Skeletal muscle tissue (tissue), 4 donors: Measurements from ENCODE around the gene HSF2BP. TPM values are rescaled to one million over a fixed set of nuclear protein-coding genes. Genes with fewer than 3 reads are reported as not detected.

ENCODE experiments used
- H3K27ac ChIP-seq: one replicate; pipeline ENCODE4 v1.7.0; 2013; ENCODE audit warnings: mild to moderate bottlenecking, low read depth, low read length, inconsistent platforms
- H3K27me3 ChIP-seq, 3 donors: one replicate each; pipeline ENCODE4 v1.7.0; 2013; ENCODE audit warnings: low read length in 3 of 3; ENCODE audit not compliant: control insufficient read depth in 3 of 3, insufficient read depth in 3 of 3
- H3K36me3 ChIP-seq, 3 donors: one replicate each; pipeline ENCODE4 v1.7.0; 2013; ENCODE audit warnings: low read length in 3 of 3; ENCODE audit not compliant: control insufficient read depth in 3 of 3, insufficient read depth in 3 of 3
- H3K4me1 ChIP-seq, 3 donors: one replicate each; pipeline ENCODE4 v1.7.0; 2013; ENCODE audit warnings: low read length in 3 of 3, mild to moderate bottlenecking in 3 of 3; ENCODE audit not compliant: control insufficient read depth in 3 of 3, insufficient read depth in 3 of 3
- H3K4me3 ChIP-seq, 3 donors: one replicate each; pipeline ENCODE4 v1.7.0; 2013; ENCODE audit warnings: low read length in 3 of 3
- H3K9ac ChIP-seq, 3 donors: one replicate each; pipeline ENCODE4 v1.7.0; 2013; ENCODE audit warnings: low read length in 3 of 3, mild to moderate bottlenecking in 3 of 3, moderate library complexity in 2 of 3, low read depth in 1 of 3
- H3K9me3 ChIP-seq, 3 donors: one replicate each; pipeline ENCODE4 v1.7.0; 2013; ENCODE audit warnings: low read length in 3 of 3; ENCODE audit not compliant: control insufficient read depth in 3 of 3
- total RNA-seq: library from RNA; depleted of rRNA; stranded (reverse); fragments of >200 nt; gene quantifications from one replicate; pipeline ENCODE4 v1.2.3, GENCODE V29; 2014
- donor health status: Osteomylitis.

HSF2BP gene
- total RNA-seq, 1 donor from 2014 or later: 1.6 TPM

DNA sequence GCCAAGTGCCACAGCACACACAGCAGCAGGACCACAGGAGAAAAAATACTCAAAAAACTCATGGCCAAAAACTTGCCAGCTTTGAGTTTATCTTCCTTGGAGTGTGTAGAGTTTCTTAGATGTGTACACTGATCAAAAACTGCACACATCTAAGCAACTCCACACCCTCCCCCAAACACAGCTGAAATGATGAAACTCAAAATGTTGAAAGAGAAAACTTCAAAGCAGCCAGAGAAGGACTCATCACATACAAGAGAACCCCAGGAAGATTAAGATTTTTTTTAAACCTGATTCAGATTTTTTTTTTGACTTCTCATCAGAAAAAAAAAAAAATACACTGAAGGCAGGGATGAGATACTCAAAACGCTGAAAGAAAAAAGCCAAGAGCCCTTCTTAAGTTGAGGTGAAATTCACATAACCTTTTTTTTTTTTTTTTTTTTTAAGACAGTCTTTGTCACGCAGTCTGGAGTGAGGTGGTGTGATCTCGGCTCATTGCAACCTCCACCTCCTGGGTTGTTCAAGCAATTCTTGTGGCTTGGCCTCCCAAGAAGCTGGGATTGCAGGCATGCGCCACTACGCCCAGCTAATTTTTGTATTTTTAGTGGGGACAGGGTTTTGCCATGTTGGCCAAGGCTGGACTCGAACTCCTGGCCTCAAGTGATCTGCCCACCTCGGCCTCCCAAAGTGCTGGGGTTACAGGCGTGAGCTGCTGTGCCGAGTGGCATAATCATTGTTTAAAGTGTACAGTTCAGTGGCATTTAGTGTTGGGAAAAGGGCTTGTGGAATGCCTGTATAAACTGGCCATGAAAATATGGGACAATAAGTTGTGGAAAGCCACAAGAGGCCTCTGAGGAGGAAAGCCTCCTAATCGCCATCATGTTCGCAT lies 38.7 kb upstream of the HSF2BP start:
- H3K4me1 ChIP-seq: peaks cover 1 to 7% (median 5%) of the 10 kb centered on the region in 3 donors
- H3K36me3 ChIP-seq: peaks cover 15 to 26% (median 20%) of the 10 kb centered on the region in 3 donors
- H3K4me3 ChIP-seq: no peak overlapping the region
- H3K9me3 ChIP-seq: no peaks in the 10 kb centered on the region
- no peak overlapping the region for H3K27ac ChIP-seq
- H3K9ac ChIP-seq: no peak overlapping the region
- H3K27me3 ChIP-seq: no peaks in the 10 kb centered on the region

DNA sequence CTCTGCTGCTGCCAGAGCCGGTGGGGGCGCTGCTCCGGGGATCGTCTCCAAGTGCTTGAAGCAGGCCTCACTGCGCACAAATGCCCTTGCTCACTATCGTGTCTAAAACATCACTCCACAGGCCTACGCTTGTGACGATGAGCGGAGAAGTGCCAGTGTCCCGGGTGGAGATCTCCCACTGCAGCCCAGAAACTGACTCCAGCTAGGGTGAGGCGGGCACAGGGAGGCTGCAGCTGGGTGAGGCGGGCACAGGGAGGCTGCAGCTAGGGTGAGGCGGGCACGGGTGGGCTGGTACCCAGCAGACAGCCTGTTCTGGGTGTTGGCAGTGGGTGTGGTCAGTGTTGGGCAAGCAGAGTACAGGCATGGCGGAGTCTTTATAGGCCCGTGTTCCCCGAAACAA lies 36.9 kb upstream of the HSF2BP start:
- Histone ChIP-seq H3K9ac (no peak overlapping the region), H3K36me3 (peaks cover 24 to 40% (median 28%) of the 10 kb centered on the region in 3 donors), H3K27ac (no peak overlapping the region), H3K4me3 (no peak overlapping the region), H3K27me3 (no peaks in the 10 kb centered on the region), H3K9me3 (no peaks in the 10 kb centered on the region), H3K4me1 (no peaks in the 10 kb centered on the region)

DNA sequence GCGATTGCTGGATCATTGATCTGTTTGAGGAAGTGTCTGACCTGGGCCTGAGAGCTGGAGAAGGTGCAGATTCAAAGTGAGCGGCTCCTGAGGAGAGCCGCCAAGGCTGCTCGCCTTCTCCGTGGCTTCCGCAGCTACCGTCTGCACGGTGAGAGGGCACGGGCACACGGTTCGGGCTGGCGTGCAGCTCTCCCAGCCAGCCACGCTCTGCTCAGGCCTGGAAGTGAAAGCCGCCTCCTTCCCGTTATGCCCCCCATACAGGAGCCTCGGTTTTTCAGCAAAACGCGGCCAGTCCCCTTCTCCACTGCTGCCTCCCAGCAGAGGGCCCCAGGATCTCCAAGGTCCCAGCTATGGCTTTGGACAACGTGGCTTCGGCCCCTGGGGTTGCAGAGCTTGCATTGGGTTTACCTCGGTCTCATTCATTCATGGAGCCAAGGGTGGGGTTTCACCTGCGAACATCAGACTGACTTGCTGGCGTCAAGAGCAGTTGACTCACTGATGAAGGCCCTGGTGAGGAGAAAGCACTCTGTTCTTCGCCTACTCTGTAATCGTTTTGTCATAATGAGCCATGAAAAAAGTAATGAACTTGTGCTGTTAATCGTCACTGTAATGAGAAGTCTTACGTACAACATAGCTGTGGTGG lies 35.3 kb upstream of the HSF2BP start:
- H3K9ac ChIP-seq: no peak overlapping the region
- no peak overlapping the region for H3K4me3 ChIP-seq
- peaks cover 41 to 56% (median 44%) of the 10 kb centered on the region in 3 donors for H3K36me3 ChIP-seq
- H3K9me3 ChIP-seq: no peaks in the 10 kb centered on the region
- no peak overlapping the region for H3K27ac ChIP-seq
- H3K4me1 ChIP-seq: no peaks in the 10 kb centered on the region
- no peaks in the 10 kb centered on the region for H3K27me3 ChIP-seq

DNA sequence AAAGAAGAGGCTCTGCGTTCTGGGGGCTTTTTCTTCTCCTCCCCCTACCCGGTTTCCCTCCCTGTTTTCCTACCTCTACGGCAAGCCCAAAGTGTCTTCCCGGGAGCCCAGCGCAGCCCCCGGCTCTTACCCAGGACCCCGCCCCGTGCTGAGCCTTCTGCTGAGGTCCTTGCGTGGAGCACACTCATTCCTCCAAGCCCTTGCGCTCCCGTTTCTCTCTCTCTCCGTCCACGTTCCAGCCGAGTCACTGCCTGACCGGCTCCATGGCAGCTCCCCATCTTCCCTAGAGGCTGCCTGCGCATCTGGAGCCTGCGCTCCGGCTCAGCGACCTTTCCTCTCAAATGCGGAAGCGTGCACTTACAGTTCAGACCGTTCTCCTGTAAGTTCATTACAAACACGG lies 34.7 kb upstream of the HSF2BP start:
- Histone ChIP-seq H3K9ac (no peak overlapping the region), H3K9me3 (no peaks in the 10 kb centered on the region), H3K4me3 (no peak overlapping the region), H3K36me3 (peaks cover 47 to 62% (median 47%) of the 10 kb centered on the region in 3 donors), H3K4me1 (no peaks in the 10 kb centered on the region), H3K27me3 (no peaks in the 10 kb centered on the region), H3K27ac (no peak overlapping the region)

DNA sequence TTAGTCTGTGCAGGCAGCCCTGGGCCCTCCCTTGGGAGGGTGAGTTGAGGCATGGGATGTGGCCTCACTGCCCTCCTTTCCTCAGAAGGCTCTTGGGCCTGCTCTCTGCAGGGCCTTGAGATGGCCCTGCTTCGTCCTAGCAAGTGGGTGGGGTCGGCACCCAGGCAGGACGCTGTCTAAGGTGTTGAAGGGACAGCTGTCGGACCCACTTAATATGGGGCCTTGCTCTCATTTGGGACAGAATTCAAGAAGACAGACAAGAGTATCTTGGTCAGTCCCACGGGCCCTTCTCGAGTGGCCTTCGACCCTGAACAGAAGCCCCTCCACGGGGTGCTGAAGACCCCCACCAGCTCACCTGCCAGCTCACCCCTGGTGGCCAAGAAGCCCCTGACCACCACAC lies 33.7 kb upstream of the HSF2BP start:
- Histone ChIP-seq H3K4me3 (no peak overlapping the region), H3K9me3 (no peaks in the 10 kb centered on the region), H3K27me3 (no peaks in the 10 kb centered on the region), H3K27ac (no peak overlapping the region), H3K4me1 (no peaks in the 10 kb centered on the region), H3K9ac (no peak overlapping the region), H3K36me3 (peaks cover 53 to 71% (median 54%) of the 10 kb centered on the region in 3 donors)

DNA sequence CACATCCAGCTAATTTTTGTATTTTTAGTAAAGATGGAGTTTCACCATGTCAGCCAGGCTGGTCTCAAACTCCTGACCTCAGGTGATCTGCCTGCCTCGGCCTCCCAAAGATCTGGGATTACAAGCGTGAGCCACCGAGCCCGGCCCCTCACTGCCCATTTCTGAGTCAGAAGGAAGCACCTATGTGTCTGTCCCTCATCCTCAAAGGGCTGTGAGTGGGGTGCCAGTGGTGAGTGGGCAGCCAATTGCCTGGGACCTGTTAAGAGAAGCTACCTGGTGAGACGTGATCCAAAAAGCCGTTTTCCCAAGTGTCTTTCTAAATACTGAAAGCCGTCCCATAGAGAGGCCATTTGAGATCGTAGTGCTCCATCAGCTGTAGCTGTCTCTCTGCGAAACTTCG lies 32.5 kb upstream of the HSF2BP start:
- H3K36me3 ChIP-seq: peaks cover 64 to 81% (median 65%) of the 10 kb centered on the region in 3 donors
- H3K4me1 ChIP-seq: no peaks in the 10 kb centered on the region
- no peak overlapping the region for H3K4me3 ChIP-seq
- no peaks in the 10 kb centered on the region for H3K9me3 ChIP-seq
- no peak overlapping the region for H3K9ac ChIP-seq
- H3K27me3 ChIP-seq: no peaks in the 10 kb centered on the region
- H3K27ac ChIP-seq: no peak overlapping the region

DNA sequence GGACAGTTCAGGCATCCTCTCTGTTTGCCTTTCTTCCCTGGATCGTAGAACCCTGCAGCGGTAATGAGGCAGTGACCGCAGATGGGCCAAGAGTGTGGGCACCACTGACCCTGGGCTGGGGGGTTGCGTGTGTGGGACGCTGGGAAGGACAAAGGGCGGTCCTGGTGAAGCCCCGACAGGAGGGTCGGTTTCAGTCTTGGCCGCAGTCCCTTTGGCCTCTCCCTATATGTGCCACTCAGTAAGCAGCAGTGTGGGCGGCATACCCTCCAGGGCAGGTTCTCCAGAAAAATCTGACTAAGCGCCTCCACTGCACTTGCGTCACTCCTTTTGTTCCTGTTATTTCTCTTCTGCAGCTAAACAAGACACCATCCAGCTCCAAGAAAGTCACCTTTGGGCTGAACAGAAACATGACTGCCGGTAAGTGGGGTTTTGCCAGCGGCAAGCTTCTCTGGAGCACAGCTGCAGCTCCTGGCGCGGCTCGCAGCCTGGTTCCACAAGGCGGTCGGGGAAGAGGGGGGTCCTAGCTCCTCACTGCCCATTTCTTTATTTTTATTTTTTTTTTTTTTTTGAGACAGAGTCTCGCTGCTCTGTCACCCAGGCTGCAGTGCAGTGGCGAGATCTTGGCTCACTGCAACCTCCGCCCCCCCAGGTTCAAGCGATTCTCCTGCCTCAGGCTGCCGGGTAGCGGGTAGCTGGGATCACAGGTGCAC lies 32.0 kb upstream of the HSF2BP start:
- Histone ChIP-seq H3K27ac (no peak overlapping the region), H3K27me3 (no peaks in the 10 kb centered on the region), H3K36me3 (peaks cover 68 to 87% (median 68%) of the 10 kb centered on the region in 3 donors), H3K4me3 (no peak overlapping the region), H3K4me1 (no peaks in the 10 kb centered on the region), H3K9ac (no peak overlapping the region), H3K9me3 (no peaks in the 10 kb centered on the region)

DNA sequence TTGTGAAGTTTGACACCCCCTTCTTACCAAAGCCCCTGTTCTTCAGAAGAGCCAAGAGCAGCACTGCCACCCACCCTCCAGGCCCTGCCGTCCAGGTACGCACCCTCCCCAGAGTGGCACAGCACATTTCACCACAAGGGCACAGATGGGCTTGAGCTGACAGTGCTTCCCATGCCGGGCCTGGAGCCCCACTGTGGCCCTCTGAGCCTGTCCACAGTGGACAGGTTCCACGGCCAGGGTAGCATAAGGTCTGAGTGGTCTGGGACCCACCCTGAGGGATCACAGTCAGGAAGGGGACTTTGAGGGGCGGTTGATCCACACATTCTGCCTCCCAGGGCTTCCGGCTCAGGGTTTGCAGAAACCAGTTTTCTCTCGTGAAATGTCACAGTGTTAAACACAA lies 31.1 kb upstream of the HSF2BP start:
- H3K4me1 ChIP-seq: no peaks in the 10 kb centered on the region
- H3K4me3 ChIP-seq: no peak overlapping the region
- H3K9me3 ChIP-seq: no peaks in the 10 kb centered on the region
- no peak overlapping the region for H3K9ac ChIP-seq
- no peak overlapping the region for H3K27ac ChIP-seq
- no peaks in the 10 kb centered on the region for H3K27me3 ChIP-seq
- H3K36me3 ChIP-seq: peaks cover 71 to 87% (median 74%) of the 10 kb centered on the region in 3 donors

DNA sequence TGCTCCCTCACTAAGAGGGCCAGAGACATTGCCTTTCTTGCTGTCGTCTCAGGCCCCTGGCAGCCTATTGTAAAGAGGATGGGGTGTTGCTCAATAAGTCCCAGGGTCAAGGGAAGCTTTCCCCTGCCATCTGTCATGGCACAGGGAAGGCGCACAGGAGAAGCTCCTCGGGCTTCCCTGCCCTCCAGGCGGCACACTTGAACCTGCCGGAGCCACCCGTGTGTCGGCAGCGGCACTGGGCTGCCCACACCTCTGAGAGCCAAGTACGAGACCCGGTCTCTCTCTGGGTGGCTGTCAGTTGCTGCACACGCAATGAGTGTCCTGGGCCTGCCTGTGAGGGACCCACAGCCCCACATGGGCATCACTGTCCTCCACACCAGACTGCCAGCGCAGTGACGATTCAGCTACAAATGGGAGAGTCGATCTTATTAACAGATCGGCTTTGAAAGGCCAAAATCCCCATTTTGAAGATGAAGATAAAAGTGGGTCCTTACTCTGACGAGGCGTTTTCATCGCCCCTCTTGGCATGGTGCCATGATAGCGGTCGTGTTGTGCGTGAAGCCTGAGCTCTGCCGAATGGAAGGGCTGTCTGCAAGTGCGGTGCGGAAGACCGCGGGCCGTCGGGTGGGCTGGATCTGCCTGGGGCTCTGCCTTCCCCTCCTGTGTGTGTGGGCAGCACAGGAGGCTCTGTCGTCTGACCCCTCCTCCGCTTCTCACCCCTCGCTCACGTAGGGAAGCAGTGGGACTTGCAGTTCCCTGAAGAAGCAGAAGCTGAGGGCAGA lies 30.5 kb upstream of the HSF2BP start:
- no peaks in the 10 kb centered on the region for H3K27me3 ChIP-seq
- H3K4me3 ChIP-seq: no peak overlapping the region
- no peaks in the 10 kb centered on the region for H3K9me3 ChIP-seq
- no peak overlapping the region for H3K9ac ChIP-seq
- H3K27ac ChIP-seq: no peak overlapping the region
- peaks cover 76 to 88% (median 80%) of the 10 kb centered on the region in 3 donors for H3K36me3 ChIP-seq
- H3K4me1 ChIP-seq: no peaks in the 10 kb centered on the region
